ENCODE data around the gene SELENOS. TPM values are rescaled to one million over a fixed set of nuclear protein-coding genes. Genes with fewer than 3 reads are reported as not detected.

The SELENOS gene
- total and polyA plus RNA-seq, 9 of the 15 experiments (the other 6 are each of a cell fraction or from before 2014, with no cell fraction given) = 24.9 to 57.4 (median 47.9) TPM

- 38% methylated on average over 4 of the region's 4 CpGs for WGBS (ENCODE audit: insufficient coverage, low coverage, missing lambda C conversion rate)
- Histone ChIP-seq H2AFZ (ENCODE audit: low read depth, low read length) (no peak overlapping the region), H3K4me3 (no peak overlapping the region), H3K27me3 (ENCODE audit: control insufficient read depth in 2 of 2, insufficient read depth in 2 of 2, low read length in 2 of 2) (peaks cover 0 to 27% of the 10 kb centered on the region in 2 experiments; a peak in 4 of 5 replicates), H3K36me3 (ENCODE audit: control insufficient read depth, insufficient read depth, low read length) (no peaks in the 10 kb centered on the region), H3K4me2 (ENCODE audit: insufficient read depth, low read length) (no peak overlapping the region), H4K20me1 (replicated peaks; ENCODE audit: control insufficient read depth, insufficient read depth, low read length) (no peaks in the 10 kb centered on the region; the same call in none of the 2 replicates), H3K27ac (ENCODE audit: extremely low read depth, low read depth, low read length) (no peak overlapping the region), H3K79me2 (ENCODE audit: control insufficient read depth, insufficient read depth, low read length) (no peaks in the 10 kb centered on the region), H3K4me1 (replicated peaks in 1 of 2; ENCODE audit: control insufficient read depth in 2 of 2, insufficient read depth in 2 of 2, low read length in 2 of 2) (no peaks in the 10 kb centered on the region), H3K9ac (ENCODE audit: insufficient read depth in 1 of 2, low read depth in 2 of 2, low read length in 2 of 2) (no peak overlapping the region), H3K9me3 (replicated peaks; ENCODE audit: control insufficient read depth, insufficient read depth, low read depth, low read length) (no peaks in the 10 kb centered on the region), H3K9me1 (ENCODE audit: control insufficient read depth, insufficient read depth, low read length) (no peaks in the 10 kb centered on the region)
- TF ChIP-seq ARHGAP35 (IDR thresholded peaks at IDR 0.05; ENCODE audit: partially characterized antibody) (no peak), KLF6 (CRISPR knock-in tag; IDR thresholded peaks at IDR 0.05; ENCODE audit: borderline replicate concordance) (no peak), PTBP1 (IDR thresholded peaks at IDR 0.05; ENCODE audit: low read depth, low read length) (no peak), NFYB (IDR thresholded peaks at IDR 0.05; ENCODE audit: extremely low read depth, insufficient read length) (no peak), CEBPB (tag; IDR thresholded peaks at IDR 0.05) (no peak), THRAP3 (IDR thresholded peaks at IDR 0.05; ENCODE audit: borderline replicate concordance) (no peak), HBP1 (CRISPR knock-in tag; IDR thresholded peaks at IDR 0.05) (no peak), L3MBTL2 (IDR thresholded peaks at IDR 0.05) (no peak)
- ATAC-seq (no peak), DNase-seq (ENCODE audit: extremely low read depth in 1 of 4, low spot score in 3 of 4) (no peak), FAIRE-seq (no peak)
- CTCF ChIA-PET (ENCODE audit: low intra/inter-chr PET ratio) = no interaction called here
- in situ Hi-C loops (cut with MboI) (loop anchor here (10.0 kb wide), 1 partner anchor 191 kb away; no protein-coding TSS in a partner anchor), intact Hi-C loops (cut with micrococcal nuclease) (no loop called here)
- BruUV-seq (replicated peaks) = no TSS peak
- POLR2A ChIA-PET = interaction anchor here (0.6 to 2.7 kb wide), 4 partner anchors 9 to 170 kb away, joined by 3 to 13 read pairs (median 4); partner anchors contain the start of gene SNRPA1
Observed at GRCh38 chr15:101303408-101303807, 26.1 kb upstream of the SELENOS start.

Measured in K562 (cell line).